Measurements from ENCODE around the gene BACH1. TPM values are rescaled to one million over a fixed set of nuclear protein-coding genes. Genes with fewer than 3 reads are reported as not detected.

Gene BACH1
- total and polyA plus RNA-seq, 2 experiments from 2014 or later, result 23.9 to 52.7 TPM

- Histone ChIP-seq H3K27ac (peak overlapping the region; percentile 89), H3K79me2 (ENCODE audit: insufficient read depth) (peaks cover 92% of the 10 kb centered on the region), H3K36me3 (ENCODE audit: low read depth) (0 out of 2 replicates have a peak, but pooled peaks cover 4% of the 10 kb centered on the region), H3K4me2 (ENCODE audit: unreplicated experiment) (peak overlapping the region; percentile 80), H4K20me1 (ENCODE audit: insufficient read depth) (peaks cover 42% of the 10 kb centered on the region), H3K4me1 (ENCODE audit: insufficient read depth) (peaks cover 75% of the 10 kb centered on the region), H3K27me3 (replicated peaks; ENCODE audit: insufficient read depth) (no peaks in the 10 kb centered on the region), H2AFZ (no peak overlapping the region), H3K9ac (0 out of 2 replicates have a peak overlapping the region, but pooled peaks have one; percentile 93), H3K9me3 (ENCODE audit: low read depth) (no peaks in the 10 kb centered on the region), H3K9me2 (ENCODE audit: insufficient read depth) (no peaks in the 10 kb centered on the region), H3F3A (ENCODE audit: insufficient read depth) (peaks cover 71% of the 10 kb centered on the region), H3K4me3 (peak overlapping the region; percentile 82; the same call in 1 of the 2 replicates)
- TF ChIP-seq EZH2phosphoT487 (IDR thresholded peaks at IDR 0.05; ENCODE audit: insufficient read depth, low read depth) (no peak), EZH2 (IDR thresholded peaks at IDR 0.05; ENCODE audit: insufficient read depth, poor library complexity, severe bottlenecking) (no peak)
- no peak for DNase-seq
- 54 to 55% methylated on average over 2 of the region's 2 CpGs for WGBS, 2 experiments (ENCODE audit: low coverage in 1 of 2, low lambda C conversion rate in 2 of 2, missing lambda C conversion rate in 2 of 2)
- in situ Hi-C loops (cut with MboI), result no loop called here
These were observed 4.6 kb downstream of the BACH1 start for GRCh38 chr21:29303288-29303687.

- peaks cover 81% of the 10 kb centered on the region for H3K4me1 ChIP-seq (ENCODE audit: insufficient read depth)
- DNase-seq, result no peak
These were observed 5.9 kb downstream of the BACH1 start for GRCh38 chr21:29304597-29304996.

GRCh38 chr21:29305068-29305467, 6.3 kb downstream of the BACH1 start:
- H3K9me2 ChIP-seq (ENCODE audit: insufficient read depth), result no peaks in the 10 kb centered on the region
- in situ Hi-C loops (cut with MboI), result no loop called here
- TF ChIP-seq EZH2 (IDR thresholded peaks at IDR 0.05; ENCODE audit: insufficient read depth, poor library complexity, severe bottlenecking), result no peak
- TF ChIP-seq EZH2phosphoT487 (IDR thresholded peaks at IDR 0.05; ENCODE audit: insufficient read depth, low read depth), result no peak
- peaks cover 100% of the 10 kb centered on the region for H3K79me2 ChIP-seq (ENCODE audit: insufficient read depth)
- H3K4me1 ChIP-seq (ENCODE audit: insufficient read depth), result peaks cover 81% of the 10 kb centered on the region
- peak overlapping the region; percentile 43 for H3K27ac ChIP-seq
- H3K36me3 ChIP-seq (ENCODE audit: low read depth), result 0 out of 2 replicates have a peak, but pooled peaks cover 4% of the 10 kb centered on the region
- H3K9me3 ChIP-seq (ENCODE audit: low read depth), result no peaks in the 10 kb centered on the region
- H3K4me2 ChIP-seq (ENCODE audit: unreplicated experiment), result peak overlapping the region; percentile 69
- peaks cover 46% of the 10 kb centered on the region for H4K20me1 ChIP-seq (ENCODE audit: insufficient read depth)
- H2AFZ ChIP-seq, result no peak overlapping the region
- peak; percentile 57 for DNase-seq
- 2 to 5% methylated on average over 3 of the region's 3 CpGs for WGBS, 2 experiments (ENCODE audit: low coverage in 1 of 2, low lambda C conversion rate in 2 of 2, missing lambda C conversion rate in 2 of 2)
- H3K9ac ChIP-seq, result peak overlapping the region; percentile 36
- H3K4me3 ChIP-seq, result peak overlapping the region; percentile 40
- peaks cover 70% of the 10 kb centered on the region for H3F3A ChIP-seq (ENCODE audit: insufficient read depth)
- no peaks in the 10 kb centered on the region for H3K27me3 ChIP-seq (replicated peaks; ENCODE audit: insufficient read depth)

More at GRCh38 chr21:29304597-29304996, 5.9 kb downstream of the BACH1 start:
- Histone ChIP-seq H3K27ac (peak overlapping the region; percentile 6; the same call in 1 of the 2 replicates), H4K20me1 (ENCODE audit: insufficient read depth) (peaks cover 46% of the 10 kb centered on the region), H3K9me3 (ENCODE audit: low read depth) (no peaks in the 10 kb centered on the region), H3K27me3 (replicated peaks; ENCODE audit: insufficient read depth) (no peaks in the 10 kb centered on the region), H3K79me2 (ENCODE audit: insufficient read depth) (peaks cover 100% of the 10 kb centered on the region), H2AFZ (no peak overlapping the region), H3K4me2 (ENCODE audit: unreplicated experiment) (peak overlapping the region; percentile 69), H3K9me2 (ENCODE audit: insufficient read depth) (no peaks in the 10 kb centered on the region), H3F3A (ENCODE audit: insufficient read depth) (peaks cover 73% of the 10 kb centered on the region), H3K4me3 (no peak overlapping the region; the same call in 1 of the 2 replicates), H3K9ac (peak overlapping the region; percentile 36; the same call in 1 of the 2 replicates), H3K36me3 (ENCODE audit: low read depth) (0 out of 2 replicates have a peak, but pooled peaks cover 4% of the 10 kb centered on the region)
- 45 to 56% methylated on average over 2 of the region's 2 CpGs for WGBS, 2 experiments (ENCODE audit: low coverage in 1 of 2, low lambda C conversion rate in 2 of 2, missing lambda C conversion rate in 2 of 2)
- in situ Hi-C loops (cut with MboI), result no loop called here
- TF ChIP-seq EZH2phosphoT487 (IDR thresholded peaks at IDR 0.05; ENCODE audit: insufficient read depth, low read depth) (no peak), EZH2 (IDR thresholded peaks at IDR 0.05; ENCODE audit: insufficient read depth, poor library complexity, severe bottlenecking) (no peak)

GRCh38 chr21:29305561-29305960, 6.8 kb downstream of the BACH1 start:
- no peaks in the 10 kb centered on the region for H3K9me3 ChIP-seq (ENCODE audit: low read depth)
- H3K4me1 ChIP-seq (ENCODE audit: insufficient read depth), result peaks cover 77% of the 10 kb centered on the region
- 66 to 77% methylated on average over 1 of the region's 1 CpG for WGBS, 2 experiments (ENCODE audit: low coverage in 1 of 2, low lambda C conversion rate in 2 of 2, missing lambda C conversion rate in 2 of 2)
- TF ChIP-seq EZH2phosphoT487 (IDR thresholded peaks at IDR 0.05; ENCODE audit: insufficient read depth, low read depth) (no peak), EZH2 (IDR thresholded peaks at IDR 0.05; ENCODE audit: insufficient read depth, poor library complexity, severe bottlenecking) (no peak)
- H4K20me1 ChIP-seq (ENCODE audit: insufficient read depth), result peaks cover 46% of the 10 kb centered on the region
- H3K79me2 ChIP-seq (ENCODE audit: insufficient read depth), result peaks cover 100% of the 10 kb centered on the region
- no peaks in the 10 kb centered on the region for H3K9me2 ChIP-seq (ENCODE audit: insufficient read depth)
- peak overlapping the region; percentile 69 for H3K4me2 ChIP-seq (ENCODE audit: unreplicated experiment)
- in situ Hi-C loops (cut with MboI), result no loop called here
- no peak for DNase-seq
- H3K9ac ChIP-seq, result peak overlapping the region; percentile 36
- H3K27ac ChIP-seq, result peak overlapping the region; percentile 43
- 0 out of 2 replicates have a peak, but pooled peaks cover 4% of the 10 kb centered on the region for H3K36me3 ChIP-seq (ENCODE audit: low read depth)
- peaks cover 66% of the 10 kb centered on the region for H3F3A ChIP-seq (ENCODE audit: insufficient read depth)
- no peaks in the 10 kb centered on the region for H3K27me3 ChIP-seq (replicated peaks; ENCODE audit: insufficient read depth)
- no peak overlapping the region for H2AFZ ChIP-seq
- H3K4me3 ChIP-seq, result peak overlapping the region; percentile 40
